ENCODE results near the gene TRPM3. TPM values are rescaled to one million over a fixed set of nuclear protein-coding genes. Genes with fewer than 3 reads are reported as not detected.
"Not testable (repeated sequence)": the region's sequence is repeated elsewhere in the genome, so short reads cannot be mapped to it uniquely, and the experiment has no call there.

The TRPM3 gene
- total RNA-seq, 2 experiments from 2014 or later: not detected

DNA sequence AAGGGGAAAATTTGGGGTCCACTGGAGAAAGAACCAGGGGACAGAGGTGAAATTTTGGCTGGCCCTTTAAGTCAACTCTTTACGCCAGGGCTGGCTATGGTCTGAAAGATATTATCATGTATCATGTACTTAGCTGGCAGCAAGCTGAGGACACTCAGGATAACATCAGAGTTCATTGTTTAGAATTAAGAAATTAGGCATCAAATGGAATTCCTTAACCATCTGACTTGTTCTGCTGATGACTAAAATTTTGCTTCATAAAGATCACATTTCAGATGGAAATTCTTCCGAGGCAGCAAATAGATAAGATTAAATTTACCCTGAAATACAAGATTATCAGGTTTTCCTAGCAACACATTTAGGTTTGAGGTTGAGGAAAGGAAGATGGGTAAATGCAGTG lies 437.6 kb downstream of the TRPM3 start:
- CTCF ChIA-PET: no interaction called here
- POLR2A ChIA-PET: no interaction called here

DNA sequence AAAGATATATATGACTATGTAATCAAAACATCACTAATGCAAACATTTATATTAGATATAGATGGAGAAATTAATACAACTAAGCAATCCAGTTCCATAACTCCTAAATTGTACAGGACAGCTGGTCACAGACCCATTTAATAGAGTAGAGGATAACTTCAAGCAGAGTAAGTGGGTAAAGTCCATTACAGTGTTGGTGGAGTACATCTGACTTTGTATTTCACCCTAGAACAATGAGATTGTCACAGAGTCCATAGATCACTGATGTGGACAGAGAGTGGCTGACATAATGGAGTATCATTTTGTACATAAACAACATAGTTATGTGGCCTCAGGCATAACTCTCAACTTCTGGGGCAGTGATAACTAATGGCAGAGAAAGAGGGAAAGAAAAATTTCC lies 439.1 kb downstream of the TRPM3 start:
- CTCF ChIA-PET: no interaction called here

DNA sequence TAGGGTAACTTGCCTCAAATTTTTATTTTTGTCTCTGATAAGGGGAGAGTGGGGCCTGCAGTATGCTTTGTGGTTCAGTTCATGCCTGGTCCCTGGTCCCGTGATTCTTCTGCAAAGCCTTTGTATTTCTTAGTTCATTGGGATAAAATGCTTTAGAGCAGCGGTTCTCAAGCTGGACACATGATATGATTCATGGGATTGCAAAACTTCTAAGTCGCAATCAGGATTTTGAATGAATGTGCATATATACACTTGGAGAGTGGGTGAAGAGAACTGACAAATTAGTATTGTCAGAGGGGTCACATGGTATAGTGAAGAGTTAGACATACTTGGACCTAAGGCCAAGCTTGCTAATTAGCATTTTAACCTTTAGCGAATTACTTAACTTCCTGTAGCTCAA lies 441.6 kb downstream of the TRPM3 start:
- ChIA-PET CTCF (no interaction called here), POLR2A (no interaction called here)

More for the DNA sequence above, 439.1 kb downstream of the TRPM3 start:
- POLR2A ChIA-PET: no interaction called here

DNA sequence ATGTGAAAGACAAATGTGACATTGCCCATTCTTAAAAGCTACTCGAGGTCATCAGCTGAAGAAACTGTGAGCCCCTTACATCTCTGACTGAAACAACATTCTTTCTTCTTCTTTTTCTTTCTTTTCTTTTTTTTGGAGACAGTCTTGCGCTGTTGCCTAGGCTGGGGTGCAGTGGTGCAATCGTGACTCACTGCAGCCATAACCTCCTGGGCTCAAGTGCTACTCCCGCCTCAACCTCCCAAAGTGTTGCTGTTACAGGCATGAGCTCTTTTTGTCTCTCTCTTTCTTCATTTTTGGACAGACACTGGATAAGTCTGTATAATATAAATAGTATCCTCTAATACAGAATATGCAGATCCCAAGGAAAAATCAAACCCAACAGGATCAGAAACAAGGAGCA lies 443.3 kb downstream of the TRPM3 start:
- POLR2A ChIA-PET: no interaction called here
- CTCF ChIA-PET: interaction anchor here (1.2 kb wide), 1 partner anchor 12 kb away, joined by 4 read pairs; no protein-coding TSS in a partner anchor

DNA sequence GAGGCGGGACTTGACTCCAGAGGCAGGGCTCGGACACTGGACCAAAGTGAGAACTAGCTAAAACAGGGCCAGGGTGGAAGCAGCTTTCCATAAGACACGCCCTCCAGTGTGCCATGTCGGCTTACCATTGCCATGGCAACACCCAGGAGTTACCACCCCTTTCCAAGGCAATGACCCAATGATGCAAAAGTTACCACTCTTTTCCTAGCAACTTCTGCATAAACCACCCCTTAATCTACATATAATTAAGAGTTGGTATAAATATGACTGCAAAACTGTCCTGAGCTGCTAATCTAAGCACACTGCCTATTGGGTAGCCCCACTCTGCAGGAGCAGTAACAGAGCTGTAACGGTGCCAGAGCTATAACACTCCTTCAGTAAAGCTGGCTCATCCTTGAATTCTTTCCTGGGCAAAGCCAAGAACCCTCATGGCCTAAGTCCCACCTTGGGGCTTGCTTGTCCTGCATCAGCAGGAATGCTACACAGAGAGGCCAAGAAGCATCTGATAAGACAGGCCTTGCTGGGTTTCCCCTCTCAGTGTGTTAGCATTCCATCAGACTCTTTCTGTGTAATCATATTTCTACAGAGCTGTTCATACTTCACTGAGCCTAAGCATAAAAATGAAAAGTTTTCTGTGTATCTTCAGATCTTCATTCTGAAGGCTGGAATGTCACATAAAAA lies 444.2 kb downstream of the TRPM3 start:
- ChIA-PET CTCF (interaction anchor here (1.2 kb wide), 1 partner anchor 11 kb away, joined by 4 read pairs; no protein-coding TSS in a partner anchor), POLR2A (no interaction called here)

DNA sequence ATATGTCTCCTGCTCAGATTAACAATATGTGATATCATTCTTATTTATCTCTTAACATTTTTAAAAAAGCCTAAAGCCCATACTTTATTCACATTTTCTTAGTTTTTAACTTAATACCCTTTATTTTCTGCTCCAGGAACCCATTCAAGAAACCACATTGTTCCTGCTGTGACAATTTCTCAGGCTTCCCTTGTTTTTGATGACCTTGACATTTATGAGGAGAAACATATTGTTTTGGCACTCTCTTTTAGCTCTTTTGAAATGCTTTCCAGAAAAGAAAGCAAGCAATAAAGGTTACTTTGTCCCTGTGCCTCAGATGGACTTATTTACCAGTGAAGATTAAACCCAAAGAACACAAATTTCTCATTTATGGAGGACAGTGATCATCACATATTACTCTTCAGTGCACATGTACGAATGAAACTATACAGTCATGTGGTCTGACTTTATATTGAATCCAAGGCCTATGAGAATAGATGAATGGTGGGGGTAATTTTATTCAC lies 445.5 kb downstream of the TRPM3 start:
- CTCF ChIA-PET: no interaction called here
- POLR2A ChIA-PET: no interaction called here

DNA sequence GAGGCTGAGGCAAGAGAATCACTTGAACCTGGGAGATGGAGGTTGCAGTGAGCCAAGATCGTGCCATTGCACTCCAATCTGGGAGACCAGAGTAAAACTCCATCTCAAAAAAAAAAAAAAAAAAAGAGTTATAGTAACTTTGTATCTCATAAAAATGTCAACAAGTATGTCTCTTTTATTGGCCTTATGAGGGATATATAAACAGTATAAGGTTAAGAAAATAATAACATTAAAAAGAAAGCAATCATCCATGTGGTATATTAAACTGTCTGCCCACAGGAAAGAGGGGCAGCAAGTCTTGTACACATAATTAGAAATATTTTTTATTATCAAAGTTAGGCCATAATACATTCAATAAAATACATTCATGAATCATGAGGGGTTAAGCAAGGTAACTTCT lies 447.6 kb downstream of the TRPM3 start:
- ChIA-PET POLR2A (no interaction called here), CTCF (interaction anchor here (0.7 kb wide), 1 partner anchor 302 kb away, joined by 3 read pairs; no protein-coding TSS in a partner anchor)

DNA sequence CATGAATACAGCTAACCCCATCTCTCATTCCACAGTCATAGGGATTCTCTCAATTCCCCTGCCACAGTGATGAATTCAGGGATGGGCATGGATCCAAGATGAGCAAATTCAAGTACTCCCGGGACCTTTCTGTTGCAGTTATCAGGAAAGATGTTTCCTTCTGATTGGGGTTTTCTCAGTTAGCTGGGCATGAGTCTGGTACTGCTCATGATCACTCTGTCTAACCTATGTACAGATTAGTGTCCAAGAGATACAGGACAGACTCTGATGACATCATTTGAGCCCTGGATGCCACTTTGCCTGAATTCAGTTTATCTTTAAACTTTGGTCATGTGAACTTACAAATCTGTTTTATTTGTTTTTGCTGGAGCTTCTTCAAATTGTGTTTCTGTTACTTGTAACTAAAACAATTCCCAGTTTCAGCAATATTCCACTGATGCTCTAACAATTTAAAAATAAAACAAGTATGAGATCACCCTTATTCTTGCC lies 449.2 kb downstream of the TRPM3 start:
- ChIA-PET CTCF (no interaction called here), POLR2A (no interaction called here)

DNA sequence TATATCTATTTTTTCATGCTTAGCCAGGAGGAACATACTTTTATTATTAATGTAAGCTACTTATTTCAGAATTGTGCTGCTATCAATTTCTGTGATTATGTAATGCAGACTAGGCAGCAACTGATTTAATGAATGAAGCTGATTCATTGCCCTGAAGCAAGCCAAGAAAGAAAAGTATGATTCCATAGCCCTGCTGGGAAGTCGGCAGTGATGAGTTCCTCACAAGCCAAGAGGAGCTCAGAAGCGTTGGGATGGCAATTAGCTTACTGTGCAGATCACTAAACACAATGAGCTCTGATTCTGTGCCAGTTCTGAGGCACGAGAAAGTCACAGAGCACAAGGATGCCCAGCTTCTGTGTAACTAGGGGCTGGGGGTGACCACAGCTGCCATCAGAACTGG lies 452.7 kb downstream of the TRPM3 start:
- ChIA-PET CTCF (no interaction called here), POLR2A (no interaction called here)

DNA sequence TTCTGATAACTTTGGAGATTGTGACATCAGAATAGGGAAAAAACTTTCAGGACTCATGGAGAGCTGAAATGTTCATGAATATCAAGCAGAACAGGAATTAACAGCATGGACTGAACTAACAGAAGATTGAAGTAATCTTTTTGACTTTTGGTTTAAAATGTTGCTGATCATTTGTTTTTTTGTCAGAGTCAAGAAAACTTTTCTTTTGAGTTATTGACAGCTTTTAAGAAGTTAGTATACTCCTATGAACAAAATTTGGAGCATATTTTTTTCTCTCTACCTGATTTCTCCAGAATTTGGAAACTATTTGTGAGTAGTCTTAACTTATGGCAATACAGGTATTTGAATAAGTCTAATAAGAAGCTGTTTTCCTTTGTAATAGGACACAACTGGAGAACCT lies 462.7 kb downstream of the TRPM3 start:
- POLR2A ChIA-PET: no interaction called here
- CTCF ChIA-PET: no interaction called here

DNA sequence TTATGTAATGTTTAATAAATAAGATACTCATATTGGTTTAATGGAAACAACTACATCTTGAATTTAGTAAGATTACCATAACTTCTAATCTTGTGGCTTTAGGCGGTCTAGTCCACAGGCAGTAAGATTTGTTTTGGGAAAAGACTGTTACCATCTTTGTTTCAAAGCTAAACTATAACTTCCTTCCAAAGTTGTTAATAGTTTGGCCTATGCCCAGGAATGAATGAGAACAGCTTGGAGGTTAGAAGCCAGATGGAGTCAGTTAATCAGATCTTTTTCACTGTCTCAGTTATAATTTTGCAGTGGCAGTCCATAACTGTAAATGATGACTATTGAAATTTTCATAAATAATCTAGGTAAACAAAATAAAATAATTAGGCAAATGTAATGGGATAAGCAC lies 465.1 kb downstream of the TRPM3 start:
- POLR2A ChIA-PET: no interaction called here
- CTCF ChIA-PET: no interaction called here

DNA sequence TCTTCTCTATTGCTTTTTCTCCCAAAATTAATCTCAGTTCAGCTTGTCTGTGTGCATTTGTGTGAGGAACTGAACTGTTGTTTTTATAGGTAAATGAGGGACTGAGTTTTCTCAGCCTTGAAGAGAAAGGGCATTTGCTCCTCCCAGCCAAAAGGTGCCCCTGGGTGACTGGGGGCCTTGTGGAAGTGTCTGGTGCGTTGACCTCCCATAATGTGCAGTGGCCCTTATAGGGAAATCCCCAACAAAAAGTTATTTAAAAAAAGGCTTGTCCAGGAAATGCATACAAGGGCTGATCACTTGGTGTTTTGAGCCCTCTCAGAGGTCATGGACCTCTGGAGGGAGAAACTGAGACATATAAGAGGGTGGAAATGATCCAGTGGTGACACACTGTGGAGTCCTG lies 467.3 kb downstream of the TRPM3 start:
- ChIA-PET POLR2A (no interaction called here), CTCF (interaction anchor here (0.6 to 1.0 kb wide), 2 partner anchors 14 to 18 kb away, joined by 3 read pairs; no protein-coding TSS in a partner anchor)

DNA sequence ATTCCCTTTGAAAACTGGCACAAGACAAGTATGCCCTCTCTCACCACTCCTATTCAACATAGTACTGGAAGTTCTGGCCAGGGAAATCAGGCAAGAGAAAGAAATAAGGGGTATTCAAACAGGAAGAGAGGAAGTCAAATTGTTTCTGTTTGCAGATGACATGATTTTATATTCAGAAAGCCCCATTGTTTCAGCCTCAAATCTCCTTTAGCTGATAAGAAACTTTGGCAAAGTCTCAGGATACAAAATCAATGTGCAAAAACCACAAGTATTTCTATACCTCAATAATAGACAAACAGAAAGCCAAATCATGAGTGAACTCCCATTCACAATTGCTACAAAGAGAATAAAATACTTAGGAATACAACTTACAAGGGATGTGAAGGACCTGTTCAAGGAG lies 476.8 kb downstream of the TRPM3 start:
- CTCF ChIA-PET, POLR2A ChIA-PET: not testable (repeated sequence)

DNA sequence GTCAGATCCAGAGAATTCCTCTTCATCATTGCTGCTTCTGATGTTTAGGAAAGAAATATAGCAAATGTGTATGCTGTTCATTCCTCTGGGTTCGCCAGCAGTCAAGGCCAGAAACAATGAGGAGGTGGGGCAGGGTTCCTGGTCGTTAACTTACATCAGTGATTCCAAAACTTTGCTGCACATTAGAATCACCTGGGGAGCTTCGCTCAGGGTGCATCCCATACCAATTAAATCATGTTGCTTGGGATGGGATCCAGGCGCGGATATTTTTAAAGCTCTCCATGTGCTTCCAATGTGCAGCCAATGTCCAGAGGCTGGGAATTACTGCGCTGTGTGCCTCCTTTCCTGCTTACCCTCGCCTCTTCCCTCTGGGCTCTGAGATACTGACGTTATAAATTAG lies 479.1 kb downstream of the TRPM3 start:
- CTCF ChIA-PET: no interaction called here
- POLR2A ChIA-PET: no interaction called here

DNA sequence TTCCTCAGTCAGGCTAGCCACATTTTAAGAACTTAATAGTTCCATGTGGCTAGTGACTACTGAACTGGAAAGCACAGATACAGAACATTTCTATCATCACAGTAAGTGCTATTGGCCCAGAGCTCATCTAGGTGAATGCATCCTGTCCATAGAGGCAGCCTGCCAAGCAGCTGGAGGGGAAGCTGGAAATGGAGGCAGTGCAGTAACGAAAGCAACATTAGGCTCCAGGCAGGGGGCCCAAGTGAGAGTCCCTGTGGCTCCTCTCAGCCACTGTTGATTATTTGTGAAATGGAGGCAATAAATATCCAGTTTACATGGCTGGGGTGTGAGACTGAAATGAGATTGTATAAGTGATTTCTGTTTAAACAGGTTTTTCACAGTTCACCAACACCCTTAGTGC lies 479.8 kb downstream of the TRPM3 start:
- ChIA-PET POLR2A (no interaction called here), CTCF (no interaction called here)

DNA sequence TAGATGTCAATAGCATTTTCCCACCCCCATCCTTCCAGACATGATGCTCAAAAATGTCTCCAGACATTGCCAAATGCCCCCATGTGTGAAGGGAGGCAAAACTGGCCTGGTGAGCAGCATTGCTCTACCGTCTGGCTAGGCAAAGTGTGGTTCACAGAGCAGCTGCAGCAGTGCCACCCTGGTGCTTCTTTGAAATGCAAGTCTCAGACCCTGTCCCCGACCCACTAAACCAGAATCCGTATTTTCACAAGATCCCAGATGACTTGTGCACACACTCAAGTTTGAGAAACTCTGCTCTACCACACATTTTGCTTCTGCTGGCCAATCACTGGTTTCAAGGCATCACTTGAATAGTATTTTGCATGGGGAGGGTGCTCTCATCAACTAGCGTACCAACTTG lies 480.4 kb downstream of the TRPM3 start:
- POLR2A ChIA-PET: no interaction called here
- CTCF ChIA-PET: interaction anchor here (1.0 to 1.3 kb wide), 2 partner anchors 13 to 610 kb away, joined by 3 to 4 read pairs; no protein-coding TSS in a partner anchor

DNA sequence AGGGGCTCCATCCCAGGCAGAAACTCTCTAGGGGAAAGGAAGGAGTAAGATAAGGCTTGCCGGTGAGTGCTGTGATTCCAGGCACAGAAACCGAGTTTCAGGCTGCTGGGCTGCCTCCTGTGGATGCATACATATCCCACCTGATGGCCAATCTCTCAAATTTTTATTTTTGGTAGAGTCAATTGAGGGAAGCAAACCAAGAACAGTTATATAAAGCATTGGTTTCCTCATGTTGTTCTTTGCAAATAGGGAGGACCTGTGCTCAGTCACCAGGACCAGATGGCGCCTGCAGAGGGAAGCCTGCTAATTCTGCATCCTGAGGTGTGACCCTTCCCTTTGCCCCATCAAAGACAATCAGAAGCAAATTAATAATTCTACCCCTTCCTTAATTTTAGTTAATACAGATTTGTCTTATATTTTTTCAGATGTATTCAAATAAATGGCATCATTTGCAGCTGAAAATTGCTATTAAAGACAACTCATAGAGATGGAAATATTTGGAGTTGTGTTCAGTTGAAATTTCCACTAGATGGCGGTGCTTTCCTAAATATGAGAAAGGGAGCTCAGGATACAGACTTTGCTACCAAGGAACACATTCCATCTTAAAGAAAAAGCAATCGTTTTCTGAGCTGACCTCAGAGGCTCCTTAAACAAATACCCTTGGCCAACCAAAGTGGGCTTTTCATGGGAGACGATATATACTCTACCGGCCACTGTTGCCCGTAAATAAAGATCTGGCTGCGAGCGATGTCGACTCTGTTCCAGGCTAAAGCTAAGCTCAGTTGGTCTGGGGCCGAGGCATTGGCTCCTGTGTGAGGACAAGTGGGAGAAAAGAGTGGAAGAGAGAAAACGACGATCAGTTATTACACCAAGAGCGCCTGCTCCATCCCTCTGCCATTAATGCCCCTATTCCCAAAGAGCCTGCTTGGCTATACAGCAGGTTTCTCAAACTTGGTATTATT lies 481.3 kb downstream of the TRPM3 start:
- ChIA-PET POLR2A (no interaction called here), CTCF (interaction anchor here (0.6 to 1.7 kb wide), 5 partner anchors 14 to 645 kb away, joined by 3 to 5 read pairs (median 4); no protein-coding TSS in a partner anchor)

DNA sequence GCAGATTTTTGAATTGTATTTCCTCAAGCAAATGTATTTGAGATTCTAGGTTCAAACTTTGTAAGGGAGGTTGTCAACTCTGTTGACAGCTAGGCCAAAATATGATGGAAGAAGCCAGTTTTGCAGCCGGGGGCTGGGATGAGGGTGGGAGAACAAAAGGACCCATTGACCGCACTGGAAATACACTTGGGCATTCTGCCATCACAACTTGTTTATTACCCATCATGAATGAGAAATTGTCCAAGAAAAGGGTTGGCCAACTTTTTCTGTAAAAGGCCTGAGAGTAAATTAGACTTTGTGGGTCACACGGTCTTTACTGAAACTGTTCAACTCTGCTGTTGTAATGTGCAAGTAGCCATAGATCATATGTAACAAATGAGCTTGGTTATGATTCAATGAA lies 485.6 kb downstream of the TRPM3 start:
- CTCF ChIA-PET: interaction anchor here (0.6 kb wide), 1 partner anchor 18 kb away, joined by 3 read pairs; no protein-coding TSS in a partner anchor
- POLR2A ChIA-PET: no interaction called here

DNA sequence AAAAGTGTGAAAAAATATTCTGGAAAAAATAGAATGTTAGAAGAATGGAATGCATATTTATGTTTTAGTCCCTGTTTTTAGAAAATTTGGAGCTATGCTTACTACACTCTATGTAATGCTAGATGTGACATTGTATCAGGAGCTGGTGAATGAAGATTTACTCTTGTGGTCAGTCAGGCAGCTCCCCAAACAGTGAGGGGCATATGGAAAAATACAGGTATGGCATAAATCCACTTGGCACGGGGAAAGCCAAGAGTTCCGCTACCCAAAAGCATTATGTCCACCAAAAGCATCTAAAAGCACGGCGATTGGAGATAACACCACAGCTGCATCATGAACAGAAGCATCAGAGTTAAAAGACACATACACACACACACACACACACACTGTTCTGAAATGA lies 486.7 kb downstream of the TRPM3 start:
- ChIA-PET CTCF (interaction anchor here (0.8 kb wide), 1 partner anchor 28 kb away, joined by 3 read pairs; no protein-coding TSS in a partner anchor), POLR2A (no interaction called here)

DNA sequence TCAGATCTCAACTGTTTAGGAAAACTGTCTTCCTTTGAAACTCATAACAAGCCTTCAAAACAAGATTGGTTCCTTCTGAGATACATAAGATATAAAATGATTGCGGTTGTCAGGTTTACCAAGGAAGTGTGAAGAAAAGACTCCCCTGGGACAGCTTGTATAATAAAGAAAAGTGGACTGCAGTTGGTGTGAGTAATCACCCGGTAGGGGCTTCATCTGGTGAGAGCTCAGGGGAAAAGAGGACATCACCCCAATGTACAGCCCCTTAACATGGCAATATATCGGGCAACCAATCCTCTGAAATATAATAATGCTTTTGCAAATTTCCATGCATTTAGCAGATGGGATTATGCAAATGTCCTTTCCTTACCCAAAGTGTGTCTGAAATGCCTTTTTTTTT lies 490.4 kb downstream of the TRPM3 start:
- CTCF ChIA-PET: no interaction called here

More for the DNA sequence above, 490.4 kb downstream of the TRPM3 start:
- POLR2A ChIA-PET: no interaction called here

Data from activated CD8-positive, alpha-beta memory T cell treated with anti-CD3 and anti-CD28 coated beads for 36 hours (primary cell).